CMK (cell line): ENCODE results near the gene HMX1.

Experiments
- DNase-seq: peaks from one replicate; pipeline ENCODE4 v3.0.0-alpha.2; 2010; ENCODE audit warnings: low read depth

Gene HMX1

GRCh38 chr4:8856835-8857621 lies 14.6 kb downstream of the HMX1 start:
- DNase-seq: no peak

GRCh38 chr4:8855818-8856245 lies 15.8 kb downstream of the HMX1 start:
- no peak for DNase-seq

GRCh38 chr4:8854931-8855330 lies 16.7 kb downstream of the HMX1 start:
- DNase-seq: no peak

GRCh38 chr4:8854016-8854415 lies 17.6 kb downstream of the HMX1 start:
- DNase-seq: no peak

- DNase-seq: no peak
Measured at GRCh38 chr4:8853249-8853648, 18.4 kb downstream of the HMX1 start.

GRCh38 chr4:8852118-8852704 lies 19.4 kb downstream of the HMX1 start:
- no peak for DNase-seq

- no peak for DNase-seq
Measured at GRCh38 chr4:8851321-8852117, 20.1 kb downstream of the HMX1 start.

GRCh38 chr4:8850830-8851188 lies 20.8 kb downstream of the HMX1 start:
- DNase-seq: no peak

GRCh38 chr4:8850074-8850829 lies 21.4 kb downstream of the HMX1 start:
- no peak for DNase-seq

GRCh38 chr4:8849266-8850073 lies 22.2 kb downstream of the HMX1 start:
- DNase-seq: no peak

GRCh38 chr4:8848507-8849265 lies 23.0 kb downstream of the HMX1 start:
- no peak for DNase-seq

GRCh38 chr4:8847764-8848163 lies 23.9 kb downstream of the HMX1 start:
- DNase-seq: no peak

- no peak for DNase-seq
Measured at GRCh38 chr4:8847331-8847730, 24.3 kb downstream of the HMX1 start.

GRCh38 chr4:8846826-8847225 lies 24.8 kb downstream of the HMX1 start:
- DNase-seq: no peak

GRCh38 chr4:8846046-8846720 lies 25.5 kb downstream of the HMX1 start:
- no peak for DNase-seq

GRCh38 chr4:8844976-8845690 lies 26.5 kb downstream of the HMX1 start:
- no peak for DNase-seq

- no peak for DNase-seq
Measured at GRCh38 chr4:8843597-8843996, 28.0 kb downstream of the HMX1 start.

- DNase-seq: no peak
Measured at GRCh38 chr4:8842614-8843013, 29.0 kb downstream of the HMX1 start.

GRCh38 chr4:8841678-8842268 lies 29.9 kb downstream of the HMX1 start:
- DNase-seq: no peak
